T-helper 1 cell treated with Interleukin-12 subunit alpha and Interleukin-12 subunit beta and Interleukin-4 antibody, amounts not matched to agents 30 μg/mL and 1 μg/mL, for 36 hours (primary cell): ENCODE data around the gene RALGAPA2.

Experiments used
- H3K27ac Mint-ChIP-seq: one replicate; pipeline ENCODE4 v1.8.0; 2021; ENCODE audit warnings: mild to moderate bottlenecking, mixed read lengths
- H3K27me3 Mint-ChIP-seq: one replicate; pipeline ENCODE4 v1.8.0; 2021; ENCODE audit warnings: low read depth, mixed read lengths
- H3K36me3 Mint-ChIP-seq: one replicate; pipeline ENCODE4 v1.8.0; 2021; ENCODE audit warnings: low read depth, mixed read lengths
- H3K4me1 Mint-ChIP-seq: one replicate; pipeline ENCODE4 v1.8.0; 2021; ENCODE audit warnings: low read depth, mixed read lengths
- H3K4me3 Mint-ChIP-seq: one replicate; pipeline ENCODE4 v1.8.0; 2021; ENCODE audit warnings: mild to moderate bottlenecking, moderate library complexity, mixed read lengths
- H3K9me3 Mint-ChIP-seq: one replicate; pipeline ENCODE4 v1.8.0; 2021; ENCODE audit warnings: mixed read lengths

The RALGAPA2 gene

GRCh38 chr20:20525214-20525613 lies 187.2 kb downstream of the RALGAPA2 start:
- no peaks in the 10 kb centered on the region for H3K27me3 Mint-ChIP-seq
- no peak overlapping the region for H3K4me3 Mint-ChIP-seq
- H3K9me3 Mint-ChIP-seq, result no peaks in the 10 kb centered on the region
- no peak overlapping the region for H3K27ac Mint-ChIP-seq
- H3K4me1 Mint-ChIP-seq, result no peaks in the 10 kb centered on the region
- H3K36me3 Mint-ChIP-seq, result peaks cover 15% of the 10 kb centered on the region

DNA sequence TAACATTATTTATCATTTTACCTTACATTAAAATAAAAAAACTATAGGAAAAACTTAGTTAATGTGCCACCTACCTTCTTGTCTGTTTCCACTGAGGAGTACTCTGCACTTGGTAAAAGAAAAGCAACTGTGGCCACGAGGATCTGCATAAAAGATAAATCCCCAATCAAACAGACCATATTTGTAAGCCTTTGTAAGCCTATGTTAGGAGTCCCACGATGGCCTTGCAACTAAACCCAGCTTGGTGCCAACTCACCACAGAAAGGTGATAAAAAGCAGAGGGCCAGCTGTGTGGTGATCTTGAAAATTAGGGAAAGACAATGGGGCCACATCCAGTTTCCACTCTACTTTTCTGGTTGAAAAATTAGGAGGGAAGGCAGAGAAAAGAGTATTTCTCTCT lies 187.7 kb downstream of the RALGAPA2 start:
- Mint-ChIP-seq H3K4me3 (no peak overlapping the region), H3K27ac (no peak overlapping the region), H3K4me1 (no peaks in the 10 kb centered on the region), H3K36me3 (peaks cover 18% of the 10 kb centered on the region), H3K9me3 (no peaks in the 10 kb centered on the region), H3K27me3 (no peaks in the 10 kb centered on the region)

DNA sequence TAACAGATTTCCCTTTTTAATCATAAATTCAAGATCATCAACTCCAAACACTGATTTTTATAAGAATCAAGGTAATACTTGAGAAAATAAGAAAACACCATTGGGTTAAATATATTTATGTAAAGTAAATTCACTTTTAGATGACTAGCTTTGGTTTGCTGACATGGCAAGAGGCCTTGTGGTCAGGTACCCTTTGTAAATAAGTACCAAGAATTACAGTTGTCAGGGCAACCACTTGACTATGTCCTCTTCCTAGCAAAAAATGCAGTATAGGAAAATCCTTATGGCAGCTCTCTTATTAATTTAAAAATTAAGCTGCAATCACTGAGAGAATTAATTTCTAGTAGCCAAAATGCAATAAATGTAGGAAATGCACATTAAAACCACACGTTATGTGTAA lies 190.7 kb downstream of the RALGAPA2 start:
- Mint-ChIP-seq H3K4me3 (no peak overlapping the region), H3K27ac (no peak overlapping the region), H3K9me3 (no peaks in the 10 kb centered on the region), H3K36me3 (peaks cover 23% of the 10 kb centered on the region), H3K4me1 (no peaks in the 10 kb centered on the region), H3K27me3 (no peaks in the 10 kb centered on the region)

- H3K4me3 Mint-ChIP-seq, result no peak overlapping the region
- H3K9me3 Mint-ChIP-seq, result no peaks in the 10 kb centered on the region
- peaks cover 27% of the 10 kb centered on the region for H3K36me3 Mint-ChIP-seq
- no peaks in the 10 kb centered on the region for H3K27me3 Mint-ChIP-seq
- H3K27ac Mint-ChIP-seq, result no peak overlapping the region
- no peaks in the 10 kb centered on the region for H3K4me1 Mint-ChIP-seq
Measured at GRCh38 chr20:20520776-20521175, 191.7 kb downstream of the RALGAPA2 start.

GRCh38 chr20:20519269-20519668 lies 193.2 kb downstream of the RALGAPA2 start:
- no peak overlapping the region for H3K27ac Mint-ChIP-seq

DNA sequence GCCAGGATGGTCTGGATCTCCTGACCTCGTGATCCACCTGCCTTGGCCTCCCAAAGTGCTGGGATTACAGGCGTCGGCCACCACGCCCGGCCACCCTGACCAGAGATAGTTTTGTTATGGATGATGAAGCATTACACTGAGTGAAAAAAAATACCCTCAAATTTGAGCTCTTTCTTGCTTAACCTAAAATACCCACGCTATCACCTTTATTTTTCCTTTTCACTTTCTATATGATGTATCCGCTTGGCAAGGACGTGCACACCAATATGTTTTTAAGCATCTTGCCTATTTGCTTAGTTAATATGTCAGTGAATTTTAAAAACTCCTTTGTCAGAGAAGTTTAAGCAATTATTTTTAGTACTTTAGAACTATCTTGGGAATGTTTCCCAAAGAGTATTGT lies 194.2 kb downstream of the RALGAPA2 start:
- H3K27ac Mint-ChIP-seq, result no peak overlapping the region
- H3K4me3 Mint-ChIP-seq, result no peak overlapping the region
- no peaks in the 10 kb centered on the region for H3K27me3 Mint-ChIP-seq
- no peaks in the 10 kb centered on the region for H3K4me1 Mint-ChIP-seq
- no peaks in the 10 kb centered on the region for H3K9me3 Mint-ChIP-seq
- H3K36me3 Mint-ChIP-seq, result peaks cover 41% of the 10 kb centered on the region

More at GRCh38 chr20:20519269-20519668, 193.2 kb downstream of the RALGAPA2 start:
- H3K4me1 Mint-ChIP-seq, result no peaks in the 10 kb centered on the region
- no peaks in the 10 kb centered on the region for H3K9me3 Mint-ChIP-seq
- peaks cover 31% of the 10 kb centered on the region for H3K36me3 Mint-ChIP-seq
- H3K4me3 Mint-ChIP-seq, result no peak overlapping the region
- H3K27me3 Mint-ChIP-seq, result no peaks in the 10 kb centered on the region

- no peak overlapping the region for H3K27ac Mint-ChIP-seq
- H3K27me3 Mint-ChIP-seq, result no peaks in the 10 kb centered on the region
- H3K4me1 Mint-ChIP-seq, result no peaks in the 10 kb centered on the region
- H3K9me3 Mint-ChIP-seq, result no peaks in the 10 kb centered on the region
- H3K4me3 Mint-ChIP-seq, result no peak overlapping the region
- peaks cover 51% of the 10 kb centered on the region for H3K36me3 Mint-ChIP-seq
Measured at GRCh38 chr20:20517296-20517695, 195.1 kb downstream of the RALGAPA2 start.

DNA sequence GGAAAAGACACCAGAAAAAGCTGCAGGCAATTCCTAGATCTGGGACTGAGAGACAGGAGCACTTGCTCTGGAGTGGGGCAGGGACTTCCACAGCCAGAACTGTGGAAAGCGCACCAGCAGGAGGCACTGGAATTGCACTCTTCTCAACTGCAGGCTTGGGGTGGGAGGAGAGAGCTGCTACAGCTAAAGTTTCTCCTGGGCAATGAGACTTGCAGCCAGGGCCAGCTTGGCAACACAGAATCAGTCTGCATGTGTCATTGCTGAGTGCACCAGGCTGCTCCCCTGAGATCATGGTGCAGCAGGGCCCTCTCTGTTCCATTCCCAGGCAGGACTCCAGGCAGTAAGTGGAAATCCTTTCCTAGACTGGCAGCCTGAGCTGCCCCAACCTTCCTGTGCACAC lies 198.7 kb downstream of the RALGAPA2 start:
- Mint-ChIP-seq H3K27ac (no peak overlapping the region), H3K36me3 (peaks cover 48% of the 10 kb centered on the region), H3K4me3 (no peak overlapping the region), H3K9me3 (no peaks in the 10 kb centered on the region), H3K27me3 (no peaks in the 10 kb centered on the region), H3K4me1 (no peaks in the 10 kb centered on the region)

DNA sequence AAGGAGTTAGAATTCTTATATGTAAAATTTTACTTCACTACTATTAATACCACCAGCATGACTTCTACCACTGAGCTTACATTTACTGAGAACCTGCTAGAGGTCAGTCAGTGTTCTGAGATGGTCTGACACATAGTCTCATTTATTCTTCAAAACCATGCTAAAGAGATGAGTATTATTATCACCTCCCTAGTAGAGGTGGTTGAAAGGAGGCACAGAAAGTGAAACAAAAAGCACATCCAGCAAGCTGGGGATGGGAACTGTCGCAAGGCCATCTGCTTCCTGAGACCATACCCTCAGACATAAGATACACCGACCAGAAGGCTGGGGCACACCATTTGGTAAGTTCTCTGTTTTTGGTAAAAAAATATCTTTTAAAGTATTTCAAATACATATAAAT lies 206.9 kb downstream of the RALGAPA2 start:
- Mint-ChIP-seq H3K27ac (no peak overlapping the region), H3K27me3 (no peaks in the 10 kb centered on the region), H3K36me3 (peaks cover 39% of the 10 kb centered on the region), H3K9me3 (no peaks in the 10 kb centered on the region), H3K4me3 (no peak overlapping the region), H3K4me1 (peaks cover 29% of the 10 kb centered on the region)

DNA sequence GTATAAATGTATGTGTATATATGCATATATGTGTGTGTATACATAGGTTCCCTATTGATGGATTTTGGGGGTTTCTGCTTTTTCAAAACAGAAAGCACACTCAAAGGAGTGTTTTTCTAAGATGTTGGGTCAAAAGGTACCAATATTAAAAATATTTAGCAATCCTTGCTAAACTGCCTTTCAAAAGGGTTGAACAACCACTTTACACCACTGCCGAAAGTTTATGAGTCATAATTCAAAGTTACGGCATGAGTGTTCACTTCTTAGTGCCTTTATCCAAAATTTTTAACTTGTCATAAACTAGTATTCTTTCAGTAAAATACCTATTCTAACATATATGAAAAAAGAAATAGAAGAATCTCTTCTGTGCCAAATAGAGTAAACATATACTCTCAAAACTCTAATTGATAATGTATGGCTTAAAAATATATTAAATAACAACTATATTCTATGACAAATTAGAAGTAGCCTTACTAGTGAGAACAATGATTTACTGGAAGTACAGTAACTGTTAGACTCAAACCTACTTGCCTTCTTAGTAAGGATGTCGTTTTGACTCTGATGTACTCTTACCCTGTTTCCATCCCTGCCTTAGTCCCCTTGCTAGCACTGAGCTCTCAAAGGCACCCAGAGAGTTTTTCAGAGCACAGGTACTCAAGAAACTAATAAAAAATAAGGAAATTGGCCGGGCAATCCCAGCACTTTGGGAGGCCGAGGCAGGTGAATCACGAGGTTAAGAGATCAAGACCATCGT lies 208.5 kb downstream of the RALGAPA2 start:
- Mint-ChIP-seq H3K27me3 (no peaks in the 10 kb centered on the region), H3K9me3 (no peaks in the 10 kb centered on the region), H3K4me1 (peaks cover 32% of the 10 kb centered on the region), H3K36me3 (peaks cover 37% of the 10 kb centered on the region), H3K4me3 (no peak overlapping the region), H3K27ac (no peak overlapping the region)

DNA sequence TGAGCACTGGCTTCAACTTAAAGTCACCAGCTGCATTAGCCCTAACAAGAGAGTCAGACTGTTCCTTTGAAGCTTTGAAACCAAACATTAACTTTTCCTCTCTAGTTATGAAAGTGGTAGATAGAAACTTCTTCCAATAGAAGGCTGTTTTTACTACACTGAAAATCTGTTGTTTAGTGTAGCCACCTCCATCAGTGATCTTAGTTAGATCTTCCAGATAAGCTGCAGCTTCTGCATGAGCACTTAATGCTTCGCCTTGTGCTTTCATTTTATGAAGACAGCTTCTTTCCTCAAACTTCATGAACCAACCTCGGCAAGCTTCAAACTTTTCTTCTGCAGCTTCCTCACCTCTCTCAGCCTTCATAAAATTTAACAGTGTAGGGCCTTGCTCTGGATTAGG lies 211.3 kb downstream of the RALGAPA2 start:
- Mint-ChIP-seq H3K27ac (no peak overlapping the region), H3K9me3 (no peaks in the 10 kb centered on the region), H3K36me3 (peaks cover 33% of the 10 kb centered on the region), H3K4me1 (peaks cover 36% of the 10 kb centered on the region), H3K4me3 (no peak overlapping the region), H3K27me3 (no peaks in the 10 kb centered on the region)

- H3K4me1 Mint-ChIP-seq, result peaks cover 33% of the 10 kb centered on the region
- H3K4me3 Mint-ChIP-seq, result no peak overlapping the region
- no peaks in the 10 kb centered on the region for H3K27me3 Mint-ChIP-seq
- H3K36me3 Mint-ChIP-seq, result peaks cover 31% of the 10 kb centered on the region
- no peaks in the 10 kb centered on the region for H3K9me3 Mint-ChIP-seq
- no peak overlapping the region for H3K27ac Mint-ChIP-seq
Measured at GRCh38 chr20:20500312-20500711, 212.1 kb downstream of the RALGAPA2 start.

- Mint-ChIP-seq H3K27ac (no peak overlapping the region), H3K9me3 (no peaks in the 10 kb centered on the region), H3K4me3 (no peak overlapping the region), H3K4me1 (peaks cover 29% of the 10 kb centered on the region), H3K36me3 (peaks cover 27% of the 10 kb centered on the region), H3K27me3 (no peaks in the 10 kb centered on the region)
Measured at GRCh38 chr20:20499439-20499838, 213.0 kb downstream of the RALGAPA2 start.

DNA sequence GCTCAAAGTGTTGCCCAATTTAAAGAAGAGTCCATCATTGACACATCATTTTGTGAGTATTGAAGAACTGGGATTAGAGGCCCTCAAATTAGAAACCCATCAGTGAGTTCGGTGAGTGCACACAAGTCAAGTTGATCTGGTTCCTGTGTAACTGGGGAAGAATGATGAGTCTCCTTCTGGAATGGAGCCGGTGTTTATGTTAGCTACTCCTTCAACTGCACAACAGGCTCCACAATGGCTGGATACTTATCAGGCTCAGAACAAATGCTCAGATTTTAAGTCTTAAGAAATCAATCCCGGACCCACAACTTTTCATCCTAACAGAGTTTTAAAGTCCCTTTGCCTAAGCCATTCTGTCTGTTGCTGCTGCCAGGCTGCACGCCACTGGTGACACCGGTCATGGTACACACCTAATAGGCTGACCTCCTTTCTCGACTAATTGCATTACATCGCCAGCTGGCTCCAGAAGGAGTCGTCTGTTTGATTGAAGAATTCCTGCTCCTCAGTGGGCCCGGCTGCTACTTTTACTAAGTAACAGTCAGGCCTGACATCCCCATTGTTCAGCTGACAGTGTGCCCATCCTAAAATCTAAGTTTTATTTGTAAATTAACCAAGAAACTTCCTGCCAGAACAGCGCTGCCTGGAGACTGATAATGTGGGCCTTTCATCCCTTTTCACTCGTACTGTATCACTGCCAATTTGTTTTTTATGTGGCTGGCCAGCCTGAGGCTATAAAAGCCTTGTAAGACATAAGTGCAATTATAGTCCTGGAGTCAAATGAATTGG lies 214.2 kb downstream of the RALGAPA2 start:
- Mint-ChIP-seq H3K27me3 (no peaks in the 10 kb centered on the region), H3K36me3 (peaks cover 26% of the 10 kb centered on the region), H3K4me1 (peaks cover 27% of the 10 kb centered on the region), H3K4me3 (no peak overlapping the region), H3K9me3 (no peaks in the 10 kb centered on the region), H3K27ac (no peak overlapping the region)
